Fibroblast of skin of right quadriceps (primary cell): ENCODE measurements around the gene CRADD.
"Not testable (repeated sequence)": the region's sequence is repeated elsewhere in the genome, so short reads cannot be mapped to it uniquely, and the experiment has no call there.

Source experiments
- DNase-seq: peaks from one replicate; pipeline ENCODE4 v3.0.0-alpha.2; 2013

The CRADD gene

GRCh38 chr12:93677195-93678064 is at the start of gene CRADD:
TSS of gene CRADD (plus strand) at chr12:93677375.
- peak; percentile 99 for DNase-seq

DNA sequence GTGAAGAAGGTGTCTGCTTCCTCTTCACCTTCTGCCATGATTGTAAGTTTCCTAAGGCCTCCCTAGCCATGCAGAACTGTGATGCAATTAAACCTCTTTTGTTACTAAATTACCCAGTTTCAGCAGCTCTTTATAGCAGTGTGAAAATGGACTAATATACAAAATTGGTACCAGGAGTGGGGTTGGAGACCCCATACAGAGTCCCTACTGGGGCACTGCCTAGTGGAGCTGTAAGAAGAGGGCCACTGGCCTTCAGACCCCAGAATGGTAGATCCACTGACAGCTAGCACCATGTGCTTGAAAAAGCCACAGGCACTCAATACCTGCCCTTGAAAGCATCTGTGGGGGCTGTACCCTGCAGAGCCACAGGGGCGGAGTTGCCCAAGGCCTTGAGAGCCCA is 44.8 kb upstream of the CRADD start:
- no peak for DNase-seq

DNA sequence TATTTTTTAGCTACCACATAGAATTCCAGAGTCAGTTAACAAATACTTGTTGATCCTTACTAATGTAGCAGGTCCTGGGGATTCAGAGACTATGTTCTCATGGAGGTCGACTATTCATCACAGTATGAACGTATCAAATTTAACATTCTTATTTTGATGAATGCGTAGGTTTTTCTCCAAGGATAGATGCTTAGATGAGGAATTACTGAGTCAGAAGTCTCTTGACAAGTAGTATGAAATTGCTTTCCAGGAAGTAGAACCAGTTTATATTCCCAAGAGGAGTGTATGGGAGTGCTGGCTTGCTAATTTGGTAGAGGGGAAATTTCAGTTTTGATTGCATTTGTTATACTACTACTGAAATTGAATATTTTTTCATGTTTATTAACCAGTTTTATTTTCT is 42.8 kb upstream of the CRADD start:
- DNase-seq, result peak; percentile 78

- DNase-seq, result no peak
Observed at GRCh38 chr12:93636708-93637107, 40.5 kb upstream of the CRADD start.

DNA sequence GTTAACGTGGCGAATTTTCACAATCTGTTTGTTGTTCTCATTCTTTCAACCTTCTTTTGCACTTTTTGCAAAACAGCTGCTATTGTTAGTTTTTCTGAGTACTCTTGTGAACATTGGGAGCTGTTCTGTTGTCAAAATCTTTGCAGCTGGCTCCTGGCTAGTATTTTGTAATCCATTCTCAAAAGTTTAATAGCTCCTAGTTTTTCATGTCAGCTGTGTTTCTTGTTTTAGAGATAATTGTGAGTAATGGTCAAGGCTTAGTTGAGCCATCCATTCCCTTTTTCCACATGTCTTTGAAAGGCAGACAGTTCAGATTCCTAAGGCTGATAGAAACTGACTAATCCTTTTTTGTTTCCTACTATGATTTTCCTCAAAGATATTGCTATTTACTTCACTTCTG is 39.1 kb upstream of the CRADD start:
- DNase-seq, result peak; percentile 47

DNA sequence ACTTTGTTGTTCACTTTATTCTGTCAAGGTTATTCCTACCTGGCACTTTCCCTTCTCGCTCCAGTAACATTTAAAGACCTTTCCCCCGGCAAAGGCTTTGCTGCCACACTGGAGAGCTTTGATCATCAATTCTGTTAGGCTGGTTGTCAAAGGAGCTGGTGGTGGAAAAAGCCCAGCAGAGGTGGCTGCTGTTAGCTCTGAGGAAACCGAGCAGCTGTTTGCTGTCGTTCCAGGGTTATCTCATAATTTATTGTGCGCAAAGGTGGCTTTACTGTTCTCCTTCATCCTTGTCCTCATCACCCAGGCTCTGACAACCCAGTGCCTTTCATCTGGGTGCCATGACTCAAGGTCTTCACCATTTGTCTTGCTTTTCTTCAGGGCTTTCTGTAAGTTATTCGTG is 38.2 kb upstream of the CRADD start:
- no peak for DNase-seq

DNA sequence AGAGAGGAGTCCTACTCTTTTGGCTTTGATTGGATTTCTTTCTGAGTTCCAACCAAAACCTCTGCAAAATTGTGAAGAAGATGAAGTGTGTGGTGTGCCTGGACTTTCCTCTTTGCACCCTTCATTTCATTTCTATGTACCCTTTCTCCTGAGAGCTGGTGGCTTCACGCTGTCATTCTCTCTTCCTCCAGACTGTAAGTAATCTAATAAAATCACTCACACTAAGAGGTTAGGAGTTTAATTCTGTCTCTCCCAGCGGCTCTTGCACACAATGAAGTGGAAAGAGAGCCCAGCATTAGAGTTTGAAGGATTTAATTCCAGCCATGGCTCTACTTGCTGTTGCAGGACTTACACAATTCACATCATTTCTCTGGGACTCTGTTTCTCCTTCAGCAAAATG is 37.8 kb upstream of the CRADD start:
- no peak for DNase-seq

GRCh38 chr12:93641380-93641779 is 35.8 kb upstream of the CRADD start:
- not testable (repeated sequence) for DNase-seq

DNA sequence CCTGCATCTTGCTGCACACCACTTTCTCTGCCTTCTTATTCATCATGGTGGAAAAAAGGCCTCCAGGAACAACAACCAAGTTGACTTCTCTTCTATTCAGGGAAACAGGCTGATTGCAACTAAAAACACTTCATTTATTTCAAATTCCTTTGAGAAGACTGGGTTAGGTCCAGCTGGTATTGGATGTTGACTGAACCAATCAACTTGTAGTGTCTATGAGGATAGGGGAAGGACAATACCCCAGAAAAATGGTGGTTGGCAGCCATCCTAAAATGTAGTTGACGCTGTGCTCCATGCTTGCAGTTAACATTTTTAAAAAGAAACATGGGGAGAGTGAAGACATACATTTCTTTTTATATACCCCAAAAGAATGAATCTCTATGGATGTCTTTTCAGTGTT is 34.4 kb upstream of the CRADD start:
- DNase-seq, result no peak

GRCh38 chr12:93645702-93646101 is 31.5 kb upstream of the CRADD start:
- peak; percentile 49 for DNase-seq

DNA sequence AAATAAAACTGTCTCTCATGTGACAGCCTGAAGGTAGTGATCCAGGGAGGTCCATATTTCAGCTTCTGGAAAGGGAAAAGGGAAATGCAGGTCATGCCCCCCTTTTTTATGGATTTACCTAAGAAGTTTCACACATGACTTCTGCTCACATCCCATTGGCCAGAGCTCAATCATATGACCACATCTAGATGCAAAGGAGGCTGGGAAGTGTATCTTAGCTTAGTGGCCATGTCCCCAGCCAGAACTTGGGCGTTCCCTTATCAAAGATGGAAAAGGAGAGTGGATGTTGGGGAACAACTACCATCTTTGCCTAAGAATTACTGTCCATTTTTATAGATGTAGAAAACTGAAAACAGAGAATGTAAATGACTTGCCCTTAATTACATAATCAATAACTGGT is 26.5 kb upstream of the CRADD start:
- DNase-seq, result no peak

GRCh38 chr12:93653079-93653478 is 24.1 kb upstream of the CRADD start:
- no peak for DNase-seq

DNA sequence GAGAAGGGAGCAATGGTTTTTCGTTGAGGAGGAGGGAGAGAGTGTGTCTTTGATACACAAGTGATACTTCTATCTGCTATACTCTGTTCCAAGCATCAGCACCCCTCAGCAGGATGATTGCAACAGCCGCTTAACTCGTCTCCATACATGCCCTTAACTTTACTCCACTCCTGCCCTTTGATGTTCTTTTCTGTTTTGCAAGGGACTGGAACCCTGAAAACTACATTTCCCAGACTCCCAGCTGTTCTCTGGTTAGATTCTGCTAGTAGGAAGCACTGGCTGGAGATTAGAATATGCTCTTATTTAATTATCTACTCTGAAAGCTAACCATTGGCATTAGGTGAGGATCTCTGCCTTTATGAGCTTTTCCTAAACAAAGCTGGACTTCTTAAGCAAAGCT is 23.5 kb upstream of the CRADD start:
- no peak for DNase-seq

GRCh38 chr12:93654421-93654820 is 22.8 kb upstream of the CRADD start:
- DNase-seq, result no peak

DNA sequence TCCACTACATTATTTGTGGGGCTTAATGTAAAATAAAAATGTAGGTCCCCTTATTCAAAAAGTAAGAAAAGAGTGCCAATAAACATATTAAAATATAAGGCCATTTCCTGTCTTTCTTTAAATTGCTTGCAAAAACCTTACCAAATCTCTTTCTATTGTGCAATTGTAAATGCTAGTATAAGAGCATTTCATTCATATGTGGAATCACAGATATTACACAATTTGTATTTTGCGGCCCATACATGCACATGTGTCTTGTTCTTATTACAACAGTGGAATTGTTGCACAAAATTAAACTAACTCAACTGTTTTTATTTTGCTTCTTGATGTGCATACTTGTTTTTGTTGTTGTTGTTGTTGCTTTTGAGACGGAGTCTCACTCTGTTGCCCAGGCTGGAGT is 20.1 kb upstream of the CRADD start:
- peak; percentile 17 for DNase-seq

GRCh38 chr12:93661021-93661420 is 16.2 kb upstream of the CRADD start:
- no peak for DNase-seq

- DNase-seq, result no peak
Observed at GRCh38 chr12:93663006-93663728, 14.0 kb upstream of the CRADD start.

DNA sequence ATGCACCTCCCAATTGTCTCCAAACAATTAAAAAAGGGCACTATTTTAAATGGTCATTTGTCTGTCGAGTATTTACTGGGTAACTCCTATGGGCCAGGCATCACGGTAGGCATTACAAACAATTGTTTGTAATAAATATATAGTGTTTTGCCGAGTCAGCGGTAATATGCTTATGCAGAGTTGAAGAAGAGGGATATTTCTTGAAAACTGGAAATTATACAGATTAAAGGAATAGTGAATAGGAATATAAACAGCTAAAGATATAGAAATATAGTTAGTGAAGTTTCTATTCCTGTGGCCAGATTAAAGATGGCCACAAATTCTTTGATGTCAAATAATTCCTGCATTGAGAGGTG is 13.5 kb upstream of the CRADD start:
- no peak for DNase-seq

DNA sequence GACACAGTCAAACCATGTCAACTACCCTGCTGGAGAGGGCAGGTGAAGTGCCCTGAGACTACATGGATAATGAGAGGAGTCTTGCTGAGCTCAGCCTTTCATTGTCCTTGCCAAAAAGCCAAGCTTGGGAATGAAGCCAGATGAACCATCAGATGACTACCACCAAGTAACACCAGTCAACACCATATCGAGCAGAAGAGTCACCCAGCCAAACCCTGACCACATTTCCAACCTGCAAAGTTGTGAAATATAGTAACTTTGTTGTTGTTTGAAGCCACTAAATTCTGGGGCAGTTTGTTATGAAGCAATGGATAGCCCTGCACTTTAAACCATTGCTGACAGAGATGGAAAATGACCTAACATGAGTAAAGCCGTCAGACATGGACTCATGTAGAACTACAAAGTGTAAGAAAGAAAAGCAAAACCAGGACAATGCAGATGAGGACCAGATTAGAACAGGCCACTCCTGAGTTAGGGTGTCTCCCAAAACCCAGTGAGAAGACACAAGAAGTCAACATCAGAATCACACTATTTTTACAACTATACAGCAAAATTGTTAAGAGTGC is 12.5 kb upstream of the CRADD start:
- peak; percentile 23 for DNase-seq

DNA sequence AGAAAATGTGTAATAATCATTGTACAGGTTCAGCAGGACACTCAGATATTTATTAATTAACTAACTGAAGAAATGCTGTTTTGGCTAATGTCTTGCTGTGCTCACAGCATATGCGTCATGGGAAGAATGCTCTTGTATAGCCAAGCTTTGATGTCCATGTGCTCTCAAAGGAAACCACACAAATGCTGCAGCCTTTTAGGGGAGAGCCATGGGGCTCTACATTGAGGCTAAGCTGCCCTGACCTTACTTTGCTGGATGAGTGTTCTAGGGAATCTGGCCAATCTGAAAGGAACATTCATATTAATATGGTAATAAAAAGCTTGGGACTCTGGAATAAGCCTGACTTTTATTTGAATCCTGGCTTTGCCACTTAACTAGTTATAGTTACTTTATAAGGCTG is 9.5 kb upstream of the CRADD start:
- DNase-seq, result peak; percentile 11

DNA sequence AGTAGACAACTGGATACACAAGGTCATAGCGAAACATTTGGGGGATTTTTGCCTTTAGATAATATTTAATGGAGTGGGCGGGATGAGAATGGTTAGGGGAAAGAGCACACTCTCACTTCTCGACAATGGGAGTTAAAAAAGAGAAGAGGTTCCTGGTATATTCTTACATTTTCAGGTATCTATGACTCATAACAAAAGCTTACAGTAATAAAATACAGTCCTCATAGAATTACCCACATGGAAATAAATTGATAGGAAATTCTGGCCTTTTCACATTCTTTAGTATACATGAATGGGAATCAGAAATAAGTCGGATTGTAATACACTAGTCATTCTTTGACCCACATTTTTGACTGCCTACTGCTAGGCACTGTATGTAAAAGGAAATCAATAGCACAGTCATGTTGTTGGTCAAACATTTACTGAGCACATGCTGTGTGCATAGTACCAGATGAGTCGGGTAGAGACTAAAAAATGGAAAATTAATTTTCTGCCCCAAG is 8.2 kb upstream of the CRADD start:
- DNase-seq, result no peak

- DNase-seq, result no peak
Observed at GRCh38 chr12:93669452-93669851, 7.7 kb upstream of the CRADD start.

DNA sequence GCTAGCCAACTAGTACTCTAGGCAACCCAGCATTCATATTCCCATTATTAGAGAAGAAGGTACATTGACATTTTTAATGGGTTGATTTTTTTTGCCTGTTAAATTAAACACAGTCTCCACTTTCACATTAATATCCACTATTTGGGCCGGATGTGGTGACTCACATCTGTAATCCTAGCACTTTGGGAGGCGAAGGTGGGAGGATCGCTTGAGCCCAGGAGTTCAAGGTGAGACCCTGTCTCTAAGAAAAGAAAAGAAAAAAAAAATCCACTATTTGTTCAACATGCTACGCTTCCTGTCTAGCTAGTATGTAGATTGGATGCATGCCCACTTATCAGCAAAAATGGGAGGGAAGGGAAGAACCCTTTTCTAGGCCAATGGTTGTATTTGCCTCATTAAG is 7.1 kb upstream of the CRADD start:
- no peak for DNase-seq

DNA sequence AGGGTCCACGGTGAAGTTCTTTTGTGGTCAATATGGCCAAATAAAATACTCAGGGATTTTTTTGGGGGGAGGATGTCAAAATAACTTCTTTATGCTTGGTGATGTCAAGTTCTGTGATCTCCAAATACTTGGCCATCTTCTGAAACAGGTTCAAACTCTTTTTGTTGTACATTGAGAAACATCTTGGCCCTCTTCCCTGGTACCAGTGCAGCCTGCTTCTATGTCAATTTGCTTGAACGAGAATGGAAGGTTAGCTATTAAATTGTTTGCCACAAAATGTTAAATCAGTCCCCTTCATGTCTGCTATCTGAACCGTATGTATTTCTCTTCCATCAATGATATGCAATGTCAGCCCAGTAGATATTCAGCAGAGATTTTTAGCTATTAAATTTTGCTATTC is 6.1 kb upstream of the CRADD start:
- DNase-seq, result no peak
